Measurements from ENCODE around the gene DOCK11.

- TF ChIP-seq POLR2A (IDR thresholded peaks at IDR 0.05; ENCODE audit: low read depth, low read length) (no peak), POLR2AphosphoS5 (IDR thresholded peaks at IDR 0.05; ENCODE audit: low read depth, low read length) (no peak), TAF1 (IDR thresholded peaks at IDR 0.05; ENCODE audit: borderline replicate concordance, low read depth, low read length) (no peak)
Measured at GRCh38 chrX:118682258-118683014, 186.8 kb downstream of the DOCK11 start.
